ENCODE measurements around the gene CHP1.
"Not testable (repeated sequence)": the region's sequence is repeated elsewhere in the genome, so short reads cannot be mapped to it uniquely, and the experiment has no call there.

Gene CHP1

DNA sequence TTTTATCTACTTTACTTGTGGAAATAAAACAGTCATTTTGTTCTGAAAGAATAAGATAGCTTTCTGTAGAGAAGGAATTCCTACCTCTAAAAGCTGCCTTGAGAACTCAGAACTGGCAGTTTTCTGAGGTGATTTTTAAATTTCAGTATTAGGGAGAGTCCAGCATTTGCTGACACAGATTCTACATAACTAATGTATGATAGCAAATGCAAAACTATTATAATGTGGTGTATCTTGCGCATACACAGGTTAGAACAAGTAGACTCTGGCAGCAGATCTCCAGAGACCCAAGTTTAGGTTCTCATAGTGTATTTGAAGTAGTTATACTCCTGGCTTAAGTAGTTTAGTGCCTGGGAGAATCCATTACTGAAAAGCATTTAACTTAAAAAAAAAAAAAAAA, 70.5 kb downstream of the CHP1 start:
- no peak for DNase-seq

DNA sequence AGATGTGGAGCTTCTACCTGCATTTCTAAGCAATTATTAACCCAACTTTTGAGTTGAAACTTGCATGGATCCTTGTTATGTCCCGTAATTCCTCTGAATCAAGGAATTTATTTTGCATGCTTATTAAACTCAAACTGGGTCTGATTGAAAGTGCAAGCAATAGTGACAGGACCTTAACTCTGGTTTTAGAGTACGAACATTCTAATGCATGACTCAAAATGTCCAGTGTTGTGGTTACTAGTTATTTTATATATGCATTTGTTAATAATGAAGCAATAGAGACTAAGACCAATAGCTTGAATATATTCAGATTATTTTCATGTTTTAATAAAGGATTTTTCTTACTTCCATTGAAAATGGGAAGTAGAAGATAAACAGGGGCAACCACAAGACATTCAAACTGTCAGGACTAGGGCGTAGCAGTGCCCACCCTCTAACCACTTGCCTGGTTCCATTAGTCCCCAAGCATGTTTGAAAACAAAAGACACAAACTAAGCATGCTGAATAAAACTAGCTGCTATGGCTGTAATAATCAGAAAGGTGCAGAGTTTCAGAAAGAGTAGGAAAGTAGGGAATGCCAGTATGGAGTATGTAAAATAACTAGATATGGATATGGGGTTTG, 73.2 kb downstream of the CHP1 start:
- DNase-seq = no peak

DNA sequence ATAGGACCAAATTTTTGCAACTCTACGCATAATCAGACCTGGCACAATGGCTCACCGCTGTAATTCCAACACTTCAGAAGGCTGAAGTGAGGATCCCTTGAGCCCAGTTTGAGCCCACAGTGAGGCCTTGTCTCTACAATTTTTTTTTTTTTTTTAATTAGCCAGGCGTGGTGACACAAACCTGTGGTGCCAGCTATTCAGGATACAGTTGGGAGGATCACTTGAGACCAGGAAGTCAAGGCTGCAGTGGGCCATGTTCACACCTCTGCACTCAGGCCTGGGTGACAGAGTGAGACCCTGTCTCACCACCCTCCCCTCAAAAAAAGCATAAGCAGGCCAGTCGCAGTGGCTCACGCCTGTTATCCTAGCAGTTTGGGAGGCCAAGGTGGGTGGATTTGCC, 76.6 kb downstream of the CHP1 start:
- DNase-seq = no peak

DNA sequence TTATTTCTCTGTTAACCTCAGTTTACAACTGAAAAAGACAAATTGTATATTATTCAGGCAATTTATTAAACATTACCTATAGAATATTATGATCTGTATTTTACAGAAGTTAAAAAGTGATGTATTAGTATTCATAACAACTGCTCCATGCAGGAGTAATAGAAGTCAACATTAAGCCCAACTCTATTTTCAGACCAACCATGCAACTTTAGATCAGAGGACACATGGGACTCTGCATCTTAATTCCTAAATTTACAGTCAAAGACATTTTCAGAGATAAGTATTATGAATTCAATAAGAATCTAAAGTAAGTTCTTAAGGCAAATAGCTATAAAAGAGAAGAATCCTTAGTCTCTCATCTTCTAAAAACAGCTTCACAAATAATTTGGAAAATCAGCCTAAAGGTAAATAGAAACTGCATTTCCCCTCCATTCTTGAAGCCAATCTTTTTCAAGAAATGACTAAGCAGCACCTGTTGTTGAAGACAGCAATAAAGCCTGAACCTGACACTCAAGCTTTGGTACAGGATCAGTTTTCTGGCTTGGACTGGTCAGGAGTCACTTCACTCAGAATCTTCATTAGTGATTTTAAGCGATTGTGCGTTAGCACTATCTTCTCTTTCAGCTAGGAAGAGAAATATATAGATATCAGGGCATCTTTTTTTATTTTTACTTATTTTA, 78.3 kb downstream of the CHP1 start:
- no peak for DNase-seq

DNA sequence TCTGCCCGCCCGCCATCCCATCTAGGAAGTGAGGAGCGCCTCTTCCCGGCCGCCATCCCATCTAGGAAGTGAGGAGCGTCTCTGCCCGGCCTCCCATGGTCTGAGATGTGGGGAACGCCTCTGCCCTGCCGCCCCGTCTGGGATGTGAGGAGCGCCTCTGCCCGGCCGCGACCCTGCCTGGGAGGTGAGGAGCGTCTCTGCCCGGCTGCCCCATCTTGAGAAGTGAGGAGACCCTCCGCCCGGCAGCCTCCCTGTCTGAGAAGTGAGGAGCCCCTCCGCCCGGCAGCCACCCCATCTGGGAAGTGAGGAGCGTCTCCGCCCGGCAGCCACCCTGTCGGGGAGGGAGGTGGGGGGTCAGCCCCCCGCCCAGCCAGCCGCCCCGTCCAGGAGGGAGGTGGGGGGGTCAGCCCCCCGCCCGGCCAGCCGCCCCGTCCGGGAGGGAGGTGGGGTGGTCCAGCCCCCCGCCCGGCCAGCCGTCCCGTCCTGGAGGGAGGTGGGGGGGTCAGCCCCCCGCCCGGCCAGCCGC, 89.8 kb downstream of the CHP1 start:
- DNase-seq = not testable (repeated sequence)

DNA sequence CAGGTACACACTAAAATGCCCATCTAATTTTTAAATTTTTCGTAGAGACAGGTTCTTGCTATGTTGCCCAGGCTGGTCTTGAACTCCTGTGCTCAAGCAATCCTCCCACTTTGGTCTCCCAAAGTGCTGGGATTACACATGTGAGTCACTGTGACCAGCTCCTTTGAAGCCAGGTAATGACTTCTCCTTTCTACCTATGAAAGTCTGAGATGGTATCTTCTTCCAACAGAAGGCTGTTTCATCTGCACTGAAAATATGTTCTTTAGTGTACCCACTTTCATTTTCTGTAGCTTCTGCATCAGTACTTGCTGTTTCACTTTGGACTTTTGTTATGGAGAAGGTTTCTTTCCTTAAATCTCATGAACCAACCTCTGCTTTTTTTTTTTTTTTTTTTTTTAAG, 92.5 kb downstream of the CHP1 start:
- DNase-seq = no peak

DNA sequence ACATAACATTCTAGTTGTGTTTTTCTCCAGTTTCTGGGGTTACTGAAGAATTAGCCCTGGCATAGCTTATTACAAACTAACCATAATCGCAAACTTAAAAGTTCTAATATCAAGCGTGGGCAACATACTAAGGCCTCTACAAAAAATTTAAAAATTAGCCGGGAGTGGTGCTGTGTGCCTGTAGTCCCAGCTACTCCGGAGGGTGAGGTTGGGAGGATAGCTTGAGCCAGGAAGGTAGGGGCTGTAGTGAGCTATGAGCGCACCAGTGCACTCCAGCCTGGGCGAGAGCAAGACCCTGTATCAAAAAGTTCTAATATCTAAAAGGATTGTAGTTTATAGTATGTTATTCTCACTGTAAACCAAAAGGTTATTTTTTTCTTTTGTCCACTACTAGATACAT, 100.2 kb downstream of the CHP1 start:
- DNase-seq = no peak
